Measurements from ENCODE around the gene JAKMIP3.

DNA sequence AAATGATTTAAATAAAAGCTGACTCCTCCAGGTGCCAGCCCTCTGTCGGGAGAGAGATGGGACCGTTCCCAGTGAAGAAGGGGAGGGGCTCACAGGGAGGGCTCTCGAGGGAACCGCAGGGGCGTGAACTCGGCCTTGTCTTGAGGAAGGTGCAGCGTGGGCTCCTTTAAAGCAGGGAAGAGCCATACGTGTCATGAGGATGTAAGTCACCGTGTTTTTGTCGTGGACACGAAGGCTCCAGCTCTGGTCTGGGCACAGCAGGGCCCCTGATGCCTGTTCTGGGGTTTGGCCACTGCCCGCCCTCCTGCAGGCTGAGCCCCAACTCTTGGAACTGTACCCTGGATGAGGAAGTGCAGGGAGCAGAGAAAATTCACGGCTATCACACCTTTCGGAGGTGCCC, 45.0 kb downstream of the JAKMIP3 start:
- TF ChIP-seq, protein P1, sequence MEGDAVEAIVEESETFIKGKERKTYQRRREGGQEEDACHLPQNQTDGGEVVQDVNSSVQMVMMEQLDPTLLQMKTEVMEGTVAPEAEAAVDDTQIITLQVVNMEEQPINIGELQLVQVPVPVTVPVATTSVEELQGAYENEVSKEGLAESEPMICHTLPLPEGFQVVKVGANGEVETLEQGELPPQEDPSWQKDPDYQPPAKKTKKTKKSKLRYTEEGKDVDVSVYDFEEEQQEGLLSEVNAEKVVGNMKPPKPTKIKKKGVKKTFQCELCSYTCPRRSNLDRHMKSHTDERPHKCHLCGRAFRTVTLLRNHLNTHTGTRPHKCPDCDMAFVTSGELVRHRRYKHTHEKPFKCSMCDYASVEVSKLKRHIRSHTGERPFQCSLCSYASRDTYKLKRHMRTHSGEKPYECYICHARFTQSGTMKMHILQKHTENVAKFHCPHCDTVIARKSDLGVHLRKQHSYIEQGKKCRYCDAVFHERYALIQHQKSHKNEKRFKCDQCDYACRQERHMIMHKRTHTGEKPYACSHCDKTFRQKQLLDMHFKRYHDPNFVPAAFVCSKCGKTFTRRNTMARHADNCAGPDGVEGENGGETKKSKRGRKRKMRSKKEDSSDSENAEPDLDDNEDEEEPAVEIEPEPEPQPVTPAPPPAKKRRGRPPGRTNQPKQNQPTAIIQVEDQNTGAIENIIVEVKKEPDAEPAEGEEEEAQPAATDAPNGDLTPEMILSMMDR (IDR thresholded peaks at IDR 0.05; ENCODE audit: borderline replicate concordance, extremely low read depth, low read length, poor library complexity, severe bottlenecking) = no peak
- TF ChIP-seq EZH2 (IDR thresholded peaks at IDR 0.05; ENCODE audit: borderline replicate concordance, low read depth, low read length, severe bottlenecking) = no peak
